Fibroblast of skin of right biceps (primary cell): ENCODE data around the gene FUT2.
A peak's percentile ranks its signal among the peaks of the same experiment; 100 is the strongest.

Source experiments
- DNase-seq: peaks from one replicate; pipeline ENCODE4 v3.0.0-alpha.2; 2013

The FUT2 gene

DNA sequence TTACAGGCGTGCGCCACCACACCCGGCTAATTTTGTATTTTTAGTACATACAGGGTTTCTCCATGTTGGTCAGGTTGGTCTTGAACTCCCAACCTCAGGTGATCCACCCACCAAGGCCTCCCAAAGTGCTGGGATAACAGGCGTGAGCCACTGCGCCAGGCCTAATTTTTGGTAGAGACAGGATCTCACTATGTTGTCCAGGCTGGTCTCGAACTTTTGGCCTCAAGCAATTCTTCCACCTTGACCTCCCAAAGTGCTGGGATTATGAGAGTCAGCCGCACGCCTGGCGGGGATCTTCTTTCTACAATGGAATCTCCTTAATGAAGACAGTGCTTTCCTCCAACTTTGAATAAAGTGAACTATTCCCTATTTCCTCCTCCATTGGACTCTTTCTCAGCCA is 38.9 kb downstream of the FUT2 start:
- DNase-seq = no peak

DNA sequence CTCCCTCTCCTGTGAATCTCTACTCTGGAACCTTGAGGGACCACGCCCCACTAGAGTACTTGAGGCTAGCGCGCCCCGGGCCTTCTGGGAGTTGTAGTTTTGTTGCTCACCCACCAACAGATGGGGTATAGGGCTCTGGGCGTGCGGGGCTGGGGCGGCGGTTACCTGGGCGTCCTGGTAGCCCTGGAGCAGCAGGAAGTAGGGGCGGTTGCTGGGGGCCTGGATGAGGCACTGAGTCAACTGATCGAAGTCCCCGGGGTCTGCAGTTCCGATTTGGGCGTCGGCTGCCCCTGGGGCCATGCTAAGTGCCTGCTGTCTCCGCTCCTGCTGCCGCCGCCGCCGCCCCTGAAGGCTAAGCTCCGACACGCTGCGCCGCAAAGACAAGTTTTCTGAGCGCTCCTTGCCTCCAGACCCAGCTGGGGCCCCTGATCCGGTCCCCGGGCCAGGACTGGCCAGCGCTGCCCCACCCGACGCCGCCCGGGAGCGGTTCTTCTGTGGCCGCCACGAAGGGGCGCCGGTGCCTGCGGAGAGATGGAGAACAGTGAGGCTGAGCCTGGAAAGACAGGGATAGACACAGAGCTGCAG is 39.4 kb downstream of the FUT2 start:
- peak; percentile 32 for DNase-seq

DNA sequence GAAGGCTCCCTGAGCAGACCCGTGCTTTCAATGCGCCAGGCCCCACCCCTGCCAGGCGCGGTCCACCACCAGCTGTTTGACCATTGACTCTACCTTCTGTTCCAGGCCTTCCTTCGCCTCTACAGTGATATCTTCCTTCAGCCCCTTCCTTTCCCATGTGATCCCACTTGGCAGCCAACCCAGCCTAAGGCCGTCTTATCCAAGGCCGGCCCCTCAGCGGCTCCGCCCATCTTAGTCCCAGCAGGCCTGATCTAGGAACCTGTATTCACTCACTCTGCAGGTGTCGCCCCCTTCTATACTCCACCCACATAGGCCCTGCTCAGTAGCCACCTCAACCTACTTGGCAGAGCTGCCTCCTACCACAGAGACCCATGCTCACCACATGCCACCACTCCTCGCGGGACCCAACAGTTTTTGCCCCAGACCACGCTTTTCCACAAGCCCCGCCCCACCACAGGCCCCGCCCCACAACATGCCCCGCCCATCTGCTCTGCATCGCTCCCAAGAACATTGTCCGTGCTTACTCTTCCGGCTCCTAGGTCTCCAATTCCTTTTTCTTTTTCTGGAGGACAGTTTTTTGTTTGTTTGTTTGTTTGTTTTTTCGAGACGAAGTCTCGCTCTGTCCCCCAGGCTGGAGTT is 41.7 kb downstream of the FUT2 start:
- no peak for DNase-seq

DNA sequence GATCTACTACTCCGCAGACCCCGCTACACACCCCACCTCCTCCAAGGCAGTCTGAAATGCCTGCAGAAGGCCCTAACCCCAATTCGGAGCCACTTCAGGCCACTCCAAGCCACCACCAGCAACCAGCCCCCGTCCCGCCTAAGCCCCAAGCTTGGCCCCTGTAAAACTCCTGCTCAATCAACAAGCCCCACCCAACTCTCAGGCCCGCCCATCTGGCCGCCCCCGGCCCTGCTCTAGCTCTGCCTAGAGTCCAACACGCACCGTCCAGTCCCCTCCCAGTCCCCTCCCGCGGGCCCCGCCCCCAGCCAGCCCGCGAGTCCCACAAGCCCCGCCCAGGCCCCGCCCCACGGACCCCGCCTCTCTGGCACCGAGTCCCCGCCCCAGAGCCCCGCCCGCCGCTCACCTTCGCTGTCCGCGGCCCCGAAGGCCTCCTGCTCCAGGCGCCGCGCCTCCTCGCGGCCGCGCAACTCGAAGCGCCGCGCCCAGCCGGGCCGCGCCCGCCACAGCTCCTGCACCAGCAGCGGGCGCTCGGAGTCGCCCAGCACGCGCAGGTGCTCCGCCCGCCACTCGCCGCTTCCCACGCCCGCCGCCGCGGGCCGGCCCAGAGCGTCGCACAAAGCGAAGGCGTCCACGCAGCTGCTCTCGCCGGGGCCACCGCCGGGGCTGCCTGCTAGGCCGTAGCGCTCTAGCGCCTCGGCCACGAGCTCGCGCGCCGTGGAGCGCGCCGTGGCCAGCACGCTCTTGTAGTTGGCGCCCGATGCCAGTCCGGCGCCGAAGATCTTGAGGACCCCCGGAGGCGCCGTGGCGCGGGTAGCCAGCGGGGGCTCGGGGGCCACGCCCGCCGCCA is 43.0 kb downstream of the FUT2 start:
- DNase-seq = peak; percentile 80

DNA sequence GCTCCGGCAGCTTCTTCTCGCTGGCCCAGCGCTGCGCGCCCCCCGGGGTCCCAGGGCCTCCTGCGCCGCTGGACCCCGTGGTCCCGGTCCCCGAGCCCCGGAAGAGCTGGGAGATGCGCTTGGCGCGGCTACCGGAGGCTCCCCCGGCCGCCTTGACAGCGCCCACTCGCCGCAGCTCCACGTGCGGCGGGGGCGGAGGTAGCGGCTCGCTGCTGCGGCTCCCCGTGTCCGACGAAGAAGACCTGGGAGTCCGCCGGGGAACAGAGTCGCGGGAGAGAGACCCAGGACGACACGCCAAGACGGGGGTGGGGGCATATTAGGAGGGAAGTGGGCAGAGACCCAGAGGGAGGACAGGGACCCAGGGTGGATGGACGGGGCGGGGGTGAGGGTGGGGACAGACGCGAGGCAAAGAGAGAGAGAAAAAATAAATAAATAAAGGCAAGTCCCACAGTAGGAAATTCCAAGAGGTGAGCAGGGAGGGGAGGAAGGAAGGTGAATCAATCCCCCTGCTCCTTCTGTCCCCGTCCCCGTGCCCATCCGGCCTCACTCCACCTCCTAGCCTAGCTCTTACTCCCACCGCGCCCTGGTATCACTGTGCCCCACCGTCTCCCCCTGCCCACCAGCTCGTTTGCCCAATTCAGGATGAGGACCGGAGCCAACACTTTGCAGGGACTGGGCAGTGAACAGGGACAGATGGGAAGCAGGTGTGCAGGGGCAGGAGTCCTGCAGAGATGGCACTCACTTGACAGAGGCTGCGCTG is 43.8 kb downstream of the FUT2 start:
- no peak for DNase-seq

DNA sequence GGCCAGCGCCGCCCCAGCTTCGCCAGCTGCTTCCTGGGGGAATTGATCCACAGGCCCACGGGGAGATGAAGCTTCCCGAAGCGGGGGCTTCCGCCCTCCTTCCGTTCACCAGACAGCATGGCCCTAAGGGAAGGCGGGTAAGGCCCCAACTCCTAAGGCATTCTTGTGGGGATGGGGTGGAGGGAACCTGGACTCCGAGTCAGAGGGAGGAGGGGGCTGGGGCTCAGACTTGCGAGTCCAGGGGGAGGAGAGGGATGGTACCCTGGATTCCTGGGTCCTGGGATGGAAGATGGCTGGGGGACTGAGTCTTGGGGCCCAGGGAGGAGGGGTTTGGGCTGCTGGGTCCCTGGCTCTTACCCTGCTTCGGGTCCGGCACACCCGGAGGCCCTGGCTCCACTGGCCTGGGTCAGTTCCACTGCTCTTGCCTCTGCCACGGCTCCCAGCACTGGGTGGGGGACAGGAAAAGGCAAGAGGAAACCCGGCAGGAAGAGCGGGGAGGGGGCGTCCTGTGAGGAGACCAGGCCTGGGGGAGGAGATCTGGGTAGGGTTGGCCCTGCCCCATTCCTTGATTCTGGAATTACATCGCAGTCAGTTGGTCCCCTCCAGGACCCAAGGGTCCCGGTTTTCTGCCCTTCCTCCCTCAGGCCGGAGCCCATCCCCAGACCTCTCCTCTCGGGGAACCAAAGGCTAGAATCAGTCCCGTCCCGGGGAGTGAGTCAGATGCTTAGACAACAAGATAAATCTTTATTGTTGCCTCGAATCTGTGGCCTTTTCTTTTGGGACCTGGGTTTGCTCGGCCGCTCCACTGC is 44.6 kb downstream of the FUT2 start, which contains the start of gene RASIP1:
RASIP1 (minus strand) TSS at position 447 of the 809 bp plus-strand sequence; CDS start at position 119, 328 bp downstream.
- DNase-seq = no peak

DNA sequence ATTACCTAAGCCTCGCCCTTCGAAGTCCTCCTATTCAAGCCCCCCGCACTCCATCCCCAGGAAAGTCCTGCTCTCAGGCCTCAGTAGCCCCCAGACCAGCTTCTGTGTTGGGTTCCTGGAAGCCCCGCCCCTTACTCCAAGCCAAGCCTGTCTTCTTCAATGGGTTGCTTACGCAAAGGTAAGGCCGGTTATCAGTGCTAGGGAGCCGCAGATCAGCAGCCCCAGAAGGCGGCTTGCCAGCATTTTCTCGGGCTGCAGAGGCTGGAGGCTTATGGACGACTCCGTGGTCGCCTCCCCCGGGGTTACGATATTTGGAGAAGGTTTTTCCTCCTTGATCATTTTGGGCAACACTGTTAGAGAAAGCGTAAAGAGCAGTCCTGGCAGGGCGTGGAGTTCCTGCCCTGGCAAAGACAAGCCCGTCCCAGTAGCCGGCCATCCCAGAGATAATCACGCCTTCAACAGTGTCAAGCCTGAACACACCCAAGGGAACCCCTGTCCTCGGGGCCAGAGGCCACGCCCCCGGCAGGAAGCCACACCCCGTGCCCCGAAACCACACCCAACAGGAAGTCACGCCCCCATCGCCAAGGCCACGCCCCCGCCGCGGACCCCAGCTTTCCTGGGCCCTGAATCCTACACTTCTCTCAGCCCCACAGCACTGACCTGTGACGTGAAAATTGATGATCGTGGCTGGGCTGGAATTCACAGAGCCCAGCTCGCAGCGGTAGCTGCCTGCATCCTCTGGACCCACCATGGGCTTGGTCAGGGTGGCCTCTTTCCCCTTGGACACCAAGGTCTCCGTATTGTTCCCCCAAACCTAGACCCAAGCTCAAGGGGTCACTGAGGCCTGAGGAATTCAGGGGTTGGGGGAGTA is 45.6 kb downstream of the FUT2 start:
- DNase-seq = no peak

DNA sequence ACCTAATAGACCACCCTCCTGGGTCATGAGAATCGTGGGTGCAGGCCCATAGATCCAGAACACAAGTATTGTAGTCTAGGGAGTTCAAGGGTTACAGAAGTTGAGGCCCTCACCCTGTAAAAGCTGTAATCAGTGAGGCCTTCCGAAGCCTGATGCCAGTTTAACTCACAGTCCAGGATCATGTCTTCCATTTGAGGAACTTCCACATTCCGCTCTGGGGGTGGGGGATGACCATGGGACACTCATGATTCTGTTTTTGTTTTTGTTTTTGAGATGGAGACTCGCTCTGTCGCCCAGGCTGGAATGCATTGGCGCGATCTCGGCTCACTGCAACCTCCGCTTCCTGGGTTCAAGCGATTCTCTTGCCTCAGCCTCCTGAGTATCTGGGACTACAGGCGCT is 46.3 kb downstream of the FUT2 start:
- no peak for DNase-seq

DNA sequence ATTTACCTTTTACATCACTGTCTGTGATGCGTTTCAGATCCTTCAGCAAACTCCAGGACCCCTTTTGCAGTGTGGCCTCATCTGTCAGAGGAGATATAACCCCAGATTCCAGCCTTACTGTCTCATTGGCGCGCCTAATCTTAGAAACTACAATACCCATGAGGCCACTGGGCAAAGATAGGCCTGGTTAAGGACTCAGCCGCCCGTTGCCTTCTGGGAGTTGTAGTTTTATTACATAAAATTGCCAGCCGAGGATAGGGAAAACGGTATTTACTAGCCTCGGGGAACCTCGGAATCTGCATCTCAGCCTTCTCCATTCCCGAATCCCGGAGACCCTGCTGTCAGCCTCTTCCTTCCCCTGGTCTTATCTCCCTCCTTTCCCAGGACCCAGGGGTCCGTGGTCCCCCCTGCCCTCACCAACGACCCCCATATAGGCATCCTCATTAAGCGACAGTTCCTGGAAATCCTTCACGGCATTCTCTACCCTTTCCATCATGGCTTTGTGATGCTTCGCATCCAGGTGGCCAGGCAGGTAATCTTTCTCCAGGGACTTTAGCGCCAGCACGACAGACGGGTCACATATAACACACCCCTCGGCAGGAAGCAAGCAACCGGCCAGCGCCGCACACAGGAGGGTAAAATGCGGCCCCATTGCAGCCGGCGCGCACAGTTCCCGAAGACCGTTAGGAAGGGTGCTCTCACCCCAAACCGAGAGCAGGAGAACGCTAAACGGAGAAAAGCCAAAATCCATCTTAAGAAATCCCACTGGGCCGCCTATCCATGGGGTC is 49.6 kb downstream of the FUT2 start:
- peak; percentile 61 for DNase-seq

DNA sequence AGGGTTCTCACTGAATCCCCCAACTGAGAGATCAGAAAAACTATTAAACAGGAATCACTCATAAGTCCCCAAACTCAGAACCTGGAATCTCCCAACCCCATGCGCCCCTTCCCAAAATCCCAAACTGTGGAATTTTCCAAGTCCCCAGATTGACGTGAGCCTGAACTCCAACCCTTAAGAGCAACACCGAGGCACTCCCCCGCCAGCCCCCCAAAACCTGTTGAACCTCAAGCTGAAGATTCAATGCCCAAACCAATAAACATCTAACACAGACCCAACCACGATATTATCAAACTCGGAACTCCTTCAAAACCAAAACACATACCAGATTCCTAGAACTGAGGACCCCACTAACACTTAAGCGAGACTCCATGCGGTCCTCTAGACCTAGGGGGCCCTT is 50.3 kb downstream of the FUT2 start:
- no peak for DNase-seq

DNA sequence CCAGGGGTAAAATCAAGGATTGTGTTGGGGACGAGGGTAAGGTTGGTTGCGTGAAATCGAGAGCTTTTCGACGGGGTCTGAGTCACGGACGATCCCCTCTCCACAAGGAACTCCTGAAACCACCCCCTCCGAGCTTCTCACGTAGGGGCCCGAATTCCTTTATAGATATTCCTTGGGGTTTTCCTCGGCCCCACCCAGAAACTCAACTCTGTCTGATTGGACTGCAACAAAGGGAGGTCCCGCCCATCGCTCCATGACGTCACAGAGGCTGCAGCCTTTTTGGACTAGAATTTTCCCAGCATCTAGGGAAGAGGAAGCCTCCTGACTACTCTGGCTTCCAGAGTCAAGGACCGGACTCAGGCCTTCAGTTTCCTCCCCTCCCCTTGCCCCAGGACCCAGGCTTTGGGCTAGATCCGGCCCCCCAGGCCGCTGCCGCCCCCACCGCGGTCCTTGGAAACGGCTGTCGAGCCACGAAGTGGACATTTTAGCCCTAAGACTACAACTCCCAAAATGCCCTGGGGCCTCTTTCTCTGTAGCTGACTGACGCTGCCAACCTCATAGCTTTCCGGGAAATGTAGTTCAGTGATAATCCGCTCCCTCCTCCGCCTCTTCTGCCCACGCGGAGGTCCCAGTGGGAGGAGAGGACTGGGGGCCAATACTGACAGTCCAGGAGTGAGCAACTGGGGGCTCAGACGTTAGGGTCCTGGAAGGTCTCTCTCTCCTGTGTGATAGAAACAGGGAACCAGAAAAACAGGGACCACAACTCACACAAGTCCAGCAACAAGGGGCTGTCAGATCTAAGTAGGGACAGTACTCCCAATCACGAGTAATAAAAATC is 51.2 kb downstream of the FUT2 start, which contains the start of gene IZUMO1:
IZUMO1 (minus strand) TSS at position 172 of the 838 bp plus-strand sequence. CDS start 1,050 bp downstream, outside the sequence.
- peak; percentile 90 for DNase-seq

DNA sequence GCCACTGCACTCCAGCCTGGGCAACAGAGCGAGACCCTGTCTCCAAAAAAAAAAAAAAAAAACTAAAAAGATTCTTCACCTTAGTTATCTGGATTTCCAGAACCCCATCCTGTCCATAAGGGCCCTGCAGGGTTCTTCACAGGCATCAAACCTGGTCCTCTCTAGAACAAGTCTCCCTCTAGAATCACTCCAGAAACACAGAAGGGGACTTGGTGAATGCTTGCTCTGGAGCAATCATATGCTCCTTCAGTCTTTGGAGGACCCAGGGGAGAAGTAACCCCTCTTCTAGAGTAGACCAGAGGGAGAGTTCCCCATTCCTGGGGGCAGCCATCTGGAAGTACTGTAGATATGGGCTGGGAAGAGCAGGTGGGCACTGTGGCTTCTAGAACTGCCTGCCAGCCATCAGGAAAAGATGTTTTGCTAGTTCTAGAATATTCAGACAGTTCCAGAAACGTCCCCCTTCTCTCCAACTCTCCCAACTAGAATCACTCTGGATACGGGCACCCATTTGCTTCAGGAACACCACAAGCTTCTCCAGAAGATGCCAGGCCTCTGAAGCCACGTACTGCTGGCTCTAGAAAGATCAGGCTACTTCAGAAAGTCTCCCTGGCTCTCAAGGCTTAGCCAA is 53.9 kb downstream of the FUT2 start:
- DNase-seq = no peak

DNA sequence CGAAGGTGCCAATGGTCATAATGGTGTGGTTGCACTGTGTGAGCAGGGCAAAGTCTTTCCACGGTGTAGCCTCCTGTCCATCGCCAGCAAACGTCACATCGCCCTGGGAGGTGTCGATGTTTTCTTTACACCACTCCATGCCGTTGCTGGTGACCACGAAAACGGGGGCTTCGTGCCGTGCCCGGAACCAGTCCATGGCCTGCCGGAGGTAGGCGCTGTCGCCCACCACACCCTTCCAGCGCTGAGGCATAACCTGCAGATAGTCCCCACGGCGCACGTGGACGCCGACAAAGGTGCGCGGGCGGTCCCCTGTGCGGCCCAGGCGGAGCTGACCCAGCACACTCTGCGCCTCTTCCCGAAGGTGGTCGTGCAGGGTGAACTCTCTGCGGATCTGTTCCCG is 54.6 kb downstream of the FUT2 start:
- no peak for DNase-seq

DNA sequence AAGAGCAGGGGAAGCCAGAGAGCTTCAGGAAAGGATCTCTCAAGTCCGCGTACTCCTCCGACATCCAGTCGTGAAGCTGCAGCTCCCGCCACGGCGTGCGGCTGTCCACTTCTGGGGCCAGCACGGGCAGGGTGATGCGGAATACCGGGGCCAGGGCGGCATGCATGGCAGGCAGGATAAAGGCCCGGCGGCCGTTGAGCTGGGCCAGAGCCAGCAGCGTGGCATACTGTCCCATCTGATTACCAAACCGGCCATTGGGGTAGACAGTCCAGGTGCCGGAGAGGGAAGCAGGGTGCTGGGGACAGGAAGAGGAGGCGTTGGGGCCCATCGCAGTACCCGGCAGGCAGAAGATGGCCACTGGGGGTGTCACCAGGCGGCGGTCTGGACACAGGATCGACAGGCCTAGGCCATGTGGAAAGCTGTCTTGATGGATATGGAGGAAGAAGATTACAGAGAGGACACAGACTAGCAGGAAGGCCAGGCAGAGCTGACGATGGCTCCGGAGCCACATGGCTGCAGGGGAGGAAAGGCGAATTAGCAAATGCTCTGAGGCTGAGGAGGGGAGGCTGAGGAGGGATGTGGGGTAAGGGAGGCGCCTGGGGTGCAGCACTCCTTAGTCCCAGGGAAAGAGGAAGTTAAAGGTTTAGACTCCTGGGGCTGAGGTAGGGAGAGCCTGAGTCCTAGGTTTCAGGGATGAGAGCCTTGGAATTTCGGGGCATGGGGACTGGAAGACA is 55.2 kb downstream of the FUT2 start:
- no peak for DNase-seq

DNA sequence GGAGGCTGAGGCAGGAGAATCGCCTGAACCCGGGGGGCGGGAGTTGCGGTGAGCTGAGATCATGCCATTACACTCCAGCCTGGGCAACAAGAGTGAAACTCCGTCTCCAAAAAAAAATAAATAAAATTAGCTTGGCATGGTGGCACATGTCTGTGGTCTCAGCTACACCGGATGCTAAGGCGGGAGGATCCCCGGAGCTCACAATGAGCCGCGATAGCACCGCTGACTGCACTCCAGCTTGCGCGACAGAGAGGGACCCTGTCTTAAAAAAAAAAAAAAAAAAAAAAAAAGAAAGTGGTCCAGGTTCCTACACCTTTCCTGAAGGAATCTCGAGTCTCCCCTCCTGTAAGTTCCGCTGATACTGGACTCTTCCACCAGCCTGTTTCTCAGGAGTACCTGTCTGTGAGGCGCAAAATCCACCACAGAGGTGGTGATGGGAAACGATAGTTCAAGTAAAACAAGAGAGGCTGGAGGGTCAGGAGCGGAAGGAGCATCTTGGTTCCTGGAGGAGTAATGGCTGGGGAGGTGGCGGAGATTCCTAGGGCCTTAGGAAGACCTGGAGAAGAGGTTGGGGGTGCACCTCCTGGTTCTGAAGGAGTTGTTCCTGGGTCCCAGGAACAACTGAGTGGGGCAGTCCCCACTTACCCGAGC is 56.2 kb downstream of the FUT2 start:
- no peak for DNase-seq

DNA sequence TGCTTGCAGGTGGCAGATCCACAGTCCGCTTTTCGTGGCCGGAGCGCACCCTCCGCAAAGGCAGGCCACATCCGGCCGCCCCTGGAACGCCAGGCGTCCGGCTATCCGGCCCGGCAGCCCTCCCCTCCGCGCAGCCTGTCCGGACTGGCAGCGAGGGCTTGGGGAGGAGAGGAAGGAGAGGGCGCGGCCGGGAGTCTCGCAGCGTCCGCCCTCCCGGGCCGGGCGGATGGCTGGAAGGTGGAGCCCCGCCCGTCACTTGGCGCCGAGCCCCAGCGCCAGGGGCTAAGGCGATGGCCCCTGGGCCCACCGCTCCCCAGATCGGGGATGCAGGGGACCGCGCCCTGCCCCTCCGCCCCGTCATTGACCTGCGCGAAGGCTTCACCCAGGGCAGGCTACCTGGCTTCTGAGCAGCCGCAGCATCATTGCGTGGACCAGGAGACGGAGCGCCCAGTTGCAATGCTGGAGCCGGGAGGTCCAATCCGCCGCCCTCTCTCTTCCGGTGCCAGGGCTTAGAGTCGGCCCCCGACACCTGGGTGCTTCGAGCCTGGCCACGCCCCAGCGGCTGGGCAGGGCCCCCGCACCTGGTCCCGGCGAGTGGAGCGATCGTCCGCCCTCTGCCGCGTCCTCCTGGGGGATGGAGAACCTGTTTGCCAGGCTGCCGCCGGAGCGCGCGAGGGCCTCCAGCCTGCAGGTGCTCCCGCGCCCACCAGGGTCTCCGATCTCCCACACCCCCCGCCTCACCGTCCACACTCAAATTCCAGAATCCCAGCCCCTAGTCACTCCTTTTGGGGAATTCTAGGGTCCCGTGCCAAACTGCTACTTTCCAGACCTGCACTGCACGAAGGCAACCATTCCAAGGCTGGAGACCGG is 57.0 kb downstream of the FUT2 start, which contains the start of gene FUT1:
FUT1 (minus strand) TSS at position 146 of the 870 bp plus-strand sequence. CDS start 1,360 bp downstream, outside the sequence.
- DNase-seq = no peak
